Raji (cell line): Measurements from ENCODE around the gene ITPR3.

Experiments used
- POLR2A ChIP-seq: IDR thresholded peaks from 2 replicates; pipeline ENCODE4 v1.6.1; 2011; ENCODE audit warnings: low read depth, low read length, control low read depth; ENCODE audit not compliant: insufficient read depth

Gene ITPR3

DNA sequence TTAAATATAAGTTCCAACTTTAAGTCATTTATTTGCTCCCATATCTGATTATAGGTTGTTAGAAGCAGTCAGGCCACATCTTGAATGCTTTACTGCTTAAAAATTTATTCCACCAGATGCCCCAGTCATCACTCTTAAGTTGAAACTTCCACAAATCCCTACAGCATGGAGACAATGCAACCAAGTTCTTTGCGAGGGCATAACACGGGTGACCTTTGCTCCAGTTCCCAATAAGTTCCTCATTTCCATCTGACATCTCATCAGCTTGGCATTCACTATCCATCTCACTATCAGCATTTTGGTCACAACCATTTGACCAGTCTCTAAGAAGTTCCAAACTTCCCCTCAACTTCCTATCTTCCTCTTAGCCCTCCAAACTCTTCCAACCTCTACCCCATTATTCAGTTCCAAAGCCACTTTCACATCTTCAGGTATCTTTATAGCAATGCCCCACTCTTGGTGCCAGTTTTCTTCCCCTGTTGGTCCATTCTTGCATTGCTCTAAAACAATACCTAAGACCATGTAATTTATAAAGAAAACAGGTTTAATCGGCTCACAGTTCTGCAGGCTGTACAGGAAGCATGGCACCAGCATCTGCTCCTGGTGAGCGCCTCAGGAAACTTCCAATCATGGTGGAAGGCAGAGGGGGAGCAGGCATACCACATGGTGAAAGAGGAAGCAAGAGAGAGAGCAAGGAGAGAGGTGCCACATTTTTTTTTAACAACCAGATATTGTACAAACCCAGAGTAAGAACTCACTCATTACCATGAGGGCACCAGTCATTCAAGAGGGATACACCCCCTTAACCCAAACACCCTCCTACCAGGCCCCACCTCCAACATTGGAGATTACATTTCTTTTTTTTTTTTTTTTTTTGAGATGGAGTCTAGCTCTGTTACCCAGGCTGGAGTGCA lies 15.9 kb upstream of the ITPR3 start:
- TF ChIP-seq POLR2A: no peak

- TF ChIP-seq POLR2A: no peak
Observed at GRCh38 chr6:33606642-33607041, 14.5 kb upstream of the ITPR3 start.

DNA sequence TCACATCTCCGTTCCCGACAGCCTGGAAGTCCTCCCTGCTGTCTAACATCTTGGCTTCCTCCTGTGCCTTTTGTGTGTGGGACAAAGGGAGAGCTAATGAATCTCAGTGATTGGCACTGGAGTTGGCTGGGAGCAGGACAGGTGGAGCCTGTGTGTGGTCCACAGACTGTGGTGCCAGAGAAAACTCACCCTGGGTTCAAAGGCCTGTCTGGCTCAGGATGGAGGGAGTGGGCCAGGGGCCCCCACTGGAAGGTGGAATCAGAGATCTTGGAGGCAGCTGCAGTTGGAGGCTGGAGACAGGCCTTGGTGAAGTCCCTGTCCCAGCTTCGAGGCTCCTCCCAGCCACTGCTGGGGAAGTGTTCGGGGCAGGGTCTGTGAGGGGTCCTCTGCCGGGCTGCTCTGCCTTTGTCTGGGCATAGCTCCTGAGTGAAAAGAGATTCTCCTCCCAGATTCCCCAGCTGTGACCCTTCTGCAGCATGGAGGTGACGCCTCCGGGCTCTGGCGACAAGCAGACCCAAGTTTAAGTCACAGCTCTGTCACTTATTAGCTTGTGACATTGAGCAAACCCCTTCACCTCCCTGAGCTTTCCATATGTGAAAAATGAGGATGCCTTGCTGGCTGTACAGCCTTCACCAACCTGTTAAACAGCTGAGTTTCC lies 13.9 kb upstream of the ITPR3 start:
- TF ChIP-seq POLR2A: no peak

GRCh38 chr6:33607784-33608161 lies 13.3 kb upstream of the ITPR3 start:
- TF ChIP-seq POLR2A: no peak

GRCh38 chr6:33609019-33609418 lies 12.1 kb upstream of the ITPR3 start:
- TF ChIP-seq POLR2A: no peak

- TF ChIP-seq POLR2A: no peak
Observed at GRCh38 chr6:33609528-33609927, 11.6 kb upstream of the ITPR3 start.

- TF ChIP-seq POLR2A: no peak
Observed at GRCh38 chr6:33610067-33610466, 11.1 kb upstream of the ITPR3 start.

GRCh38 chr6:33610779-33611732 lies 10.1 kb upstream of the ITPR3 start:
- TF ChIP-seq POLR2A: no peak

- no peak for TF ChIP-seq POLR2A
Observed at GRCh38 chr6:33613146-33613794, 7.9 kb upstream of the ITPR3 start.

DNA sequence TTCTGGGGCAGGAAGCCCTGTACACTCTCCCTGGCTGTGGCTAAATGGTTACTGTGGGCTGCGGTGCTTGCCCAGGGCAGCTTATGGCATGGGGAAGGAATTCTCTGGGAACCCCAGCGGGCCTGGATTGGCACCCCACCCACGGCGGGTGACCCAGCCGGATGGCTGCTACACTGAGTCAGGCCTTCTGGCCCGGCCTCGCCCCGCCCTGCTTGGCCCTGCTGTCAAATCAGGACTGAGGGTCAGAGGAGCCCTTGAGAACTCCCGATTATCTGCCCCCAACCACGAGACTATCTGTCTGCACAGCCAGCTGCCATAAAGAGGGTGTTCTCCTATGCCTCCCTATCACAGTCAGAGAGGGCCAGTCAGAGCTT lies 7.3 kb upstream of the ITPR3 start:
- no peak for TF ChIP-seq POLR2A

DNA sequence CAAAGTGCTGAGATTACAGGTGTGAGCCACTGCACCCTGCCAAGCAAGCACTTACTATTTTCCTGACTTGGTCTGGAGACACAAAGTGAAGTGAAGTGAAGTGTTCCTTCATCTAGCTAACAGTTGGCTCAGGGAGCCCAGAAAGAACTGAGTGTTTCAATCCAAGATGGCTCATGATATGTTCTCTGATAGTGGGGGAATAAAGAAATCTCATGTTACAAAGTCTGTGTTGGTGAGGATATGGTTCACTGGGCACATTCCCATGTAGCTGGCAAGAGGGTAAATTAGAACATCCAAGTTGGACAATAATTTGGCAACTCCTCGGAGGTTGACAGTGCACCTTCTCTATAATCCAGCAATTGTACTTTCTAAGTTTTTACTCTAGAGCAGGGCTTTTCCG lies 5.0 kb upstream of the ITPR3 start:
- no peak for TF ChIP-seq POLR2A

- TF ChIP-seq POLR2A: no peak
Observed at GRCh38 chr6:33616913-33617312, 4.2 kb upstream of the ITPR3 start.

GRCh38 chr6:33619166-33619840 lies 1.8 kb upstream of the ITPR3 start:
- TF ChIP-seq POLR2A: no peak

DNA sequence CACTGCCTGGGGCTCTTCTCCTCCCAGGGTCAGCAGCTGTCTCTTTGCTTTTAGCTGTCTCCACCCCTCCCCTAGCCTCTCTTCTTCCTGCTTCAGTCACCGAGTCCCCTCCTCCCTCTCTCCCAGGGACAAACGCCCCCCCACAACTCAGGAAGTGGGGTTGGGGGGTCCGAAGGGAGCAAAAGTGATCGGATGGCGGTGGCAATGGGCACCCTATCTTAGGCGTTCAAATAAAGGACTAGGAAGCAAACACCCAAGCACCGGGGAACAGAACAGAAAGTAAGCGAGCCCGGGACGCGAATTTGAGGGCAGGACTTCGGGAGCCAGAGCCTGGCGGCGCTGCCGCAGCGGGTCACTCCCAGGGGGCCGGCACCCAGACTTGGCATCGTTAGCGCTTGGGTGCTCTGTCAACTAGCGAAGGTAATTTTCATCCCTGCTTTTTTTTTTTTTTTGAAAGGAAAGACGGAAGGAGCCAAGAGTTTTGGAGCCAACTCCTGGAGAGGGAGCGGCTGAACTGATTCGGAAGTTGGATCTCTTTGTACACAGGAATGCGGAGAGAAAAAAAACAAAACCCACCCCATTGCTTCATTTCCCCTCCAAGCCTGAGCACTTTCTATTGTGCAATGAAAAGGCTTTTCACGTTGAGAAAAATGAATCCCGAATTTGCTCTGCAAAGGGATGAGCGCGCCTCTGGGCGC lies 815 bp upstream of the ITPR3 start:
- no peak for TF ChIP-seq POLR2A
